GM21367 (cell line): ENCODE results near the gene TOP1.
A peak's percentile ranks its signal among the peaks of the same experiment; 100 is the strongest.
"Not testable (repeated sequence)": the region's sequence is repeated elsewhere in the genome, so short reads cannot be mapped to it uniquely, and the experiment has no call there.

ENCODE experiments used
- ATAC-seq: cut with Tn5 transposase; IDR thresholded peaks from one replicate; pipeline ENCODE4 v1.9.1; 2021; ENCODE audit not compliant: unreplicated experiment

TOP1 gene

GRCh38 chr20:41003143-41003935 is 25.3 kb upstream of the TOP1 start:
- no peak for ATAC-seq

GRCh38 chr20:41003936-41004294 is 24.7 kb upstream of the TOP1 start:
- ATAC-seq = not testable (repeated sequence)

DNA sequence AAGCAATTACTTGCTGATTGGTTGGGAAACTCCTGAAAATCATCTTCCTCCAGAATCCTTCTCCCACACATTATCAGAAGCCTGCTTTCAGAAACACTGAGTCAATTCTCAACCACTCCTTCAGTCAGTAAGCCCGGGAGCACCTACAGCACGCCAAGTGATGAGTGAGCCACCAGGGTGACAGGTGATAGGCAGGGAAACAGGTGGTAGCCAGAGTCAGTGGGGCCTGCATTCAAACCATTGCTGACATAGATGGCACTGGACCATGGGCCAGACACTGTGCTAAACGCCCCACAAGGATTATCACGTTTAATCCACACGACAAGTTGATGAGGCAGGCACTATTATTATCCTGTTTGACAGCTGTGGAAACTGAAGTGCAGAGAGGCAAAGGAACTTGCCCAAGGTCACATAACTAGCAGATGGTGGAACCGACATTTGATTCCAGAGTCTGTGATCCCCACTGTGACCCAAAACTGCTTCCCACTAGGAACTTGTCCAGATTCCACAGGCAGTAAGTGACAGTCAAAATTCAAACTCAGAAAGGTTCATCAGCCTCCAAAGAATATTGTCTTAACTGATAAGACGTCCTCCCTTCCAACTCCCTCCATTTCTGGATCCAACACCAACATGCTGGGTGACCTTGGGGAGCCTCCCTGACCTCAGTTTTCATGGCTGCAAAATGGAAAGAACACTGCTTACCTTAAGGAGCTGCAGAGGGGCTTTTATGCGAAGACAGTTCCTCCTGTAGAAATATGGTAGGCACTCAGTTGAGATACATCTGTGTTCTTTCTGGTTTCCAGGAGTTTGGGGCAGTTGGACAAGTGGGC is 23.9 kb upstream of the TOP1 start:
- ATAC-seq = no peak

- ATAC-seq = no peak
These were observed 23.3 kb upstream of the TOP1 start for GRCh38 chr20:41005361-41005729.

GRCh38 chr20:41006126-41006935 is 22.3 kb upstream of the TOP1 start:
- no peak for ATAC-seq

- ATAC-seq = no peak
These were observed 21.6 kb upstream of the TOP1 start for GRCh38 chr20:41006936-41007474.

- no peak for ATAC-seq
These were observed 21.1 kb upstream of the TOP1 start for GRCh38 chr20:41007481-41007880.

GRCh38 chr20:41009946-41010345 is 18.7 kb upstream of the TOP1 start:
- no peak for ATAC-seq

- peak; percentile 84 for ATAC-seq
These were observed 17.0 kb upstream of the TOP1 start for GRCh38 chr20:41011551-41012067.

DNA sequence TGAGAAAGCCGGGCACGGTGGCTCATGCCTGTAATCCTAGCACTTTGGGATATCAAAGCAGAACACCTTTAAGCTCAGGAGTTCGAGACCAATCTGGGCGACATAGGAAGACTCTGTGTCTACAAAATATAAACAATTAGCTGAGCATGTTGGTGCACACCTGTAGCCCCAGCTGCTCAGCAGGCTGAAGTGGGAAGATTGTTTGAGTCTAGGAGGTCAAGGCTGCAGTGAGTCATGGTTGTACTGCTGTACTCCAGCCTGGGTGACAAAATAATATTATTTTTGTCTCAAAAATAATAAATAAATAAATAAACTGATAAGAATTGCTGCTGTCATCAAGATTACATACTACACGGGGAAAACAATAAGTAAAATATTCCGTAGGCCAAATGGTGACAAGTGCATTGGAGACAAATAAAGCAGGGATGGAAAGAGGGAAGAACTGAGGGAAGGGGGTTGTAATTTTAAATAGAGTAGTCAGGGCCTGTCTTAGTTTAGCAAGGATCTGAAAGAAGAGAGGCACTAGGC is 14.0 kb upstream of the TOP1 start:
- no peak for ATAC-seq

DNA sequence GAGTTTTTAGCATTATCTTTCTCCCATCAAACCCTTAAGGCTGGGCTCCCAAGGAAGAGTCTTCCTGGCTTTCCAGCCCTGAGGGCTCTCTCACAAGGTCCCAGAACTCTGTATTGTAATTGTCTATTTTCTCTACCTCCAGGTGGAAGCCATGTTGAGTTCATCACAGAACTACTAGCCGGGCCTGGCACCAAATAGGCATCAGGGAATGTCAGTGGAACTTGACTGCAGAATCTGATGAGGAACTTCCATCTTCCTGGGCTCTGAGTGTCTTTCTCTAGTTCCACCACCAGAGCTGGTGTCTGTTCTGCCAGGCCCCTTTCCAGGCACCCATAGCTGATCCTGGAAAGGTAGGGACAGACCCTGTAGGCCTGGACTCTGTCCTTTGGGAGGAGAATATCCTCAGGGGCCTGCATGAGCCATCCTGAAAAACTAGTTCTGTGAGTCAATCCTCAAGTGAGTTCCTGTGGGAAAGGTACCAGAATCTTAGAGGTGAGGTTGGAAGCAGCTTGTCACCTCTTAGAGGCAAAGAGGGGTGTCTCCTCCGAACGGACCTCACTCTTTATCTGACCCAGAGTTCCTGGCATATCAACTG is 11.1 kb upstream of the TOP1 start:
- no peak for ATAC-seq

GRCh38 chr20:41018153-41018552 is 10.5 kb upstream of the TOP1 start:
- ATAC-seq = no peak

- ATAC-seq = no peak
These were observed 5.1 kb upstream of the TOP1 start for GRCh38 chr20:41023549-41023948.

- no peak for ATAC-seq
These were observed 1.3 kb upstream of the TOP1 start for GRCh38 chr20:41027366-41027765.

- no peak for ATAC-seq
These were observed 707 bp upstream of the TOP1 start for GRCh38 chr20:41027872-41028358.

DNA sequence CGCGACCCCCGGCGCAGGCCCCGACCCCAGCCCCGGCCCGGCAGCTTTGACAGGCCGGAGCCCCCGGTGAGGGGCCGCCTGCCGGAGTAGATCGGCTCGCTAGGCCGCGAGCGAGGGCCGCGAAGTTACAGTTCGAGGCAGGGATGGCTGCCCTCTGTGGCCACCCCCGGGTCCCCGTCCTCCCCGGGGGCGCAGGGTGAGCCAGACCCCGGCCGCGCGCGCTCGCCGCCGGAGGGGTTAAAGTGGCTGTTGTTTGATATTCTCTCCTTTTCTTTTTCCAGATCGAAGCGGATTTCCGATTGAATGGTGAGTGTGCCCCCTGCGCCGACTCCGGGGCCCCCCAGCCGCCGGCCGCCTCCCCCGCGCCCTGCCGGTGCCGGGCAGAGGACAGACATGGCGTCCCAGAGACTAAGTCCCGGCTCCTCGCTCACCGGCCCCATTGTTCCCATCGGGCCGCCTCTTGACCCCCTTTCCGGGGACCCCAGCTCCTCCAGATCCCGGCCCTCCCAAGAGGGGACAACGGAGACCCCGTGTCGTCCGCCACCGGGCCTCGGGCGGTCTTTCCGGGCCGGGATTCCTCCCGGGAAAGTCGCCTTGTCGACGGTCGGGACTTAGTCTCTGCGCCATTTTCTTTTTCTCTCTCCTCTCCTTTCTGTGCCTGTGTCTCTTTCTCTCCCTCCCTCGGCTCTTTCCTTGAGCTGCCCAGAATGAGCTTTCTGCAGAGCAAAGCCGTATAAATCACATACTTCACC is 704 bp downstream of the TOP1 start:
- ATAC-seq = peak; percentile 5

DNA sequence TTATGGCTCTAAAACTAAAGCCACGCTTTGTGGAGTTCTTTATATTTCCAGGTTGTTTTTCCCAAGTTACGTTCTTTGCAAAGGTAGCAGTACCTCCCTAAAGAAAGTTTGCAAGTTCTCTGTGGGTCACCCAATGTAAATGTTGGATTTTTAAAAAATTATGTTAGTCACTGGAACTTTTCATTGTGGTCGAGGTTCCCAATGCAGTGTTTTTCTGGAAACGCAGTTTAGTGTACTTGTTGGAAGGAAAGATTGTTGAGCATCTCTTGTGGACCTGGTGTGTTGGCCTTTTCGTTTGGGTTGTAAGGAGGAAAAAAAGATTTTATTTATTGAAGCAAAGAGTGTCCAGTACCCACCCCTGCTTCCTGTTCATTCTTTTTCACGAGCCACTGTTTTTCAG is 1.4 kb downstream of the TOP1 start:
- no peak for ATAC-seq

- no peak for ATAC-seq
These were observed 2.1 kb downstream of the TOP1 start for GRCh38 chr20:41030531-41031242.

- no peak for ATAC-seq
These were observed 2.6 kb downstream of the TOP1 start for GRCh38 chr20:41031243-41031619.
